Endothelial cell of hepatic sinusoid (primary cell): ENCODE data around the gene OTOP2.

ENCODE experiments used
- in situ Hi-C: cut with HindIII; loops from 2 replicates; pipeline ENCODE4 v1.10.0; 2017; ENCODE audit warnings: low sequenced_read_pairs

OTOP2 gene, protein sequence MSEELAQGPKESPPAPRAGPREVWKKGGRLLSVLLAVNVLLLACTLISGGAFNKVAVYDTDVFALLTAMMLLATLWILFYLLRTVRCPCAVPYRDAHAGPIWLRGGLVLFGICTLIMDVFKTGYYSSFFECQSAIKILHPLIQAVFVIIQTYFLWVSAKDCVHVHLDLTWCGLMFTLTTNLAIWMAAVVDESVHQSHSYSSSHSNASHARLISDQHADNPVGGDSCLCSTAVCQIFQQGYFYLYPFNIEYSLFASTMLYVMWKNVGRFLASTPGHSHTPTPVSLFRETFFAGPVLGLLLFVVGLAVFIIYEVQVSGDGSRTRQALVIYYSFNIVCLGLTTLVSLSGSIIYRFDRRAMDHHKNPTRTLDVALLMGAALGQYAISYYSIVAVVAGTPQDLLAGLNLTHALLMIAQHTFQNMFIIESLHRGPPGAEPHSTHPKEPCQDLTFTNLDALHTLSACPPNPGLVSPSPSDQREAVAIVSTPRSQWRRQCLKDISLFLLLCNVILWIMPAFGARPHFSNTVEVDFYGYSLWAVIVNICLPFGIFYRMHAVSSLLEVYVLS

DNA sequence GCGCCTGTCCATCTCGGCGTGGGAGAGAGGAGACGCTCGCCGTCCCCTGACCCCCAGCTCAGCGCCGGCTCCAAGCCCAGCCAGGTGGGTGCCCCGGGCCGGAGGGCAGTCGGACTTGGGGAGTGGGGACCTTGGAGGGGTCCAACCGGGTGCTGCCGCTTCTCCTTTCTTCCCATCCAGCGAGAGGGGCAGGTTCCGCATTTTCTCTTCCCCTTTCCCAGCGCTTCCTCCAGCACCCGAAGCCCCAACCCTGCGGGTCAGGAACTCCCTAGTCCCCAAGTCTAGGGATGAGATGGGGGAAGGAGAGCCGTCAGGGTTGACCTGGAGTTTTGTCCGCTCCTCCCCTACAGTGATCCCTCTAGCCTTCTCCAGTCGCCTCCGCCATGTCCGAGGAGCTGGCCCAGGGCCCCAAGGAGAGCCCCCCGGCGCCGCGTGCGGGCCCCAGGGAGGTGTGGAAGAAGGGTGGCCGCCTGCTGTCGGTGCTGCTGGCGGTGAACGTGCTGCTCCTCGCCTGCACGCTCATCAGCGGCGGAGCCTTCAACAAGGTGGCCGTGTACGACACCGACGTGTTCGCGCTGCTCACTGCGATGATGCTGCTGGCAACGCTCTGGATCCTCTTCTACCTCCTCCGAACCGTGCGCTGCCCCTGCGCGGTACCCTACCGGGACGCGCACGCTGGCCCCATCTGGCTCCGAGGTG lies at the start of gene OTOP2:
TSS of gene OTOP2 (plus strand) at position 24 of the 699 bp plus-strand sequence. CDS start at position 384, 360 bp downstream.
- in situ Hi-C loops: no loop called here

GRCh38 chr17:74874615-74875037 lies 49.4 kb upstream of the OTOP2 start:
- in situ Hi-C loops: no loop called here

DNA sequence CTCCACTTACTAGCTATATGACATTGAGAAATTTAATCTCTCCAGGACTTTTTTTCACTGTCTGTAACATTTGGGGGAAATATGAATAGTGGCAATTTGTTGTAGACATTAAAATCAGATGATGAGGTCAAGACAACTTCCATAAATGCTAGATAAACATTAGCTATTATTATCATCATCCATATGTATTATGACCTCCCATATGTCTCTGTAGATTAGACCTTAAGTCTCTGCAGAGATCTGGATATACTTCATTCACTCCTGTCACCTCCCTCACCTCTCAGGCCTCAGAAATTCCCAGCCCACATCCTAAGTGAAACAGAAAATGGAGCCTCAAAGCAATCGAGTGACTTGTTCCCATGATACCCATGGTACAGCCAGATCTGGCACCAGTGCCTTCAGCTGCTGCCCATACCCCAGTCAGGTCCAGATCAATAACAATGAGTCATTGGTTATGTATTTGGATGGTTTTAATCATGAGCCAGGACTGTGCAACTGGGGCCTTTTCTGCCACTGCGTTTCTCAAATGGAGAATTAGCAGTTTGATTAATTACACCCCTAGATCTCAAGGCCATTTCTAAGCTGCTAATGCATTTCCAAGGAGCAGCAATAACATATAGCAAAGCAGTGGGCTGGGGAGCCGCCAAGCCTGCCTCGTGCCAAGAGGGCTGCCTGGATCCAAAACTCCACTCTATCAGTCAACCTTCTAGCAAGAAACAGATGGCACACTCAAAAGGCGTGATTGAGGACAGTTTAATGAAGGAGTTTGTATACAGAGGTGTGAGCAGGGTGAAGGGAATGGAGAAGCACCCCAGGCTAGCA lies 48.7 kb upstream of the OTOP2 start:
- in situ Hi-C loops: no loop called here

GRCh38 chr17:74875977-74876593 lies 48.0 kb upstream of the OTOP2 start:
- in situ Hi-C loops: no loop called here

GRCh38 chr17:74877592-74878548 lies 46.2 kb upstream of the OTOP2 start:
- in situ Hi-C loops: no loop called here

DNA sequence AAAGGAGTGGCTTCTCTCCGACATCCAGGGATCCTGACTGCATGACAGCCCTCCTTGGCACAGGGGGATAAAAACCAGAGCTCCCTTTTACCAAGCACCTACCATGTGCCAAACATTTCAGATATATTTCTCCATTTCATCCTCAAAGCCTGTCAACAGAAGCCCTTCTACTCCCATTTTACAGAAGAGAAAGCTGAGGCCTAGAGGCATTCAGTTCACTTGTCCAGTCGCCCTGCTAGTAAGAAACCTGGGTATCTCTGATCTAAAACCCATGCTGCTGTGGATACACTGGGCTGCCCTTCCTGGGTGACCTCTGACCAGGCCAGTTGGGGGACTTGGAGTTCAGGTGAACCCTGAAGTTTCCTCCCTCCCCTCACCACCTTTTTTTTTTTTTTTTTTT lies 45.4 kb upstream of the OTOP2 start:
- in situ Hi-C loops: no loop called here

DNA sequence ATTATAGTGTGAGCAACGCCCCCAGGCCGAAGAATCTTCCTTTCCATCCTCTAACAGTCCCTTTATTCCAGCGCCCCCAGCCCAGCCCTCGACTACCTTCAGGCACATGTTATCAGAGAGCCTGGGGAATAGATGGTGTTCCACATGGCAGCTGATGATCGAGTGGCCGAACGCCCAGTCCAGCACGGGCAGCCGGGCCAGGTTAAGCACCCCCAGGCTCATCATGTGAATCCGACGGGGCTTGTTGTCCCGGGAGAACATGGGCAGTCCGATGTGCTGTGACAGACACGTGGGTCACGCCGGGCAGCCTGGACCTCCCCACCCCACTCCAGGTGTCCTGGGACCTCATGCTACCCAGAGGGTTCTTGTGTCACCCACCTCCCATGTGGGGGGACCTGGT lies 44.8 kb upstream of the OTOP2 start:
- in situ Hi-C loops: no loop called here

DNA sequence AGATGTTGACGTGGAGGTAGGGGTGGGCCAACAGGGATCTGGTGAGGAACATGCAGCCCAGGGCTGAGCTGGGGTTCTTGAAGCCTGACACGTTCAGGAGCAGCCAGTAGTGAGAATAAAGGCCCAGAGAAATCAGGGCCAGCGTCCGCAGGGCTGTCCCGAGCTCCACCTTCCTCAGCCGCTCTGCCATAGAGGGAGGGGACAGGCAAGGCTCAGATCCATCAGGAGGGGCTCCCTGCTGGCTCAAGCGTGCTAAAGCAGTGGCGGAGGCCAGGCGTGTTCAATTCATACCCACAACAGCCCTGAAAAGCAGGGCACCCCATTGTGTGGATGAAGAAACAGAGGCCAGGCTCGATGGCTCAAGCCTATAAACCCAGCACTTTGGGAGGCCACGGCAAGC lies 43.0 kb upstream of the OTOP2 start:
- in situ Hi-C loops: no loop called here

GRCh38 chr17:74882517-74883240 lies 41.4 kb upstream of the OTOP2 start:
- in situ Hi-C loops: no loop called here

GRCh38 chr17:74883241-74883745 lies 40.8 kb upstream of the OTOP2 start:
- in situ Hi-C loops: no loop called here

DNA sequence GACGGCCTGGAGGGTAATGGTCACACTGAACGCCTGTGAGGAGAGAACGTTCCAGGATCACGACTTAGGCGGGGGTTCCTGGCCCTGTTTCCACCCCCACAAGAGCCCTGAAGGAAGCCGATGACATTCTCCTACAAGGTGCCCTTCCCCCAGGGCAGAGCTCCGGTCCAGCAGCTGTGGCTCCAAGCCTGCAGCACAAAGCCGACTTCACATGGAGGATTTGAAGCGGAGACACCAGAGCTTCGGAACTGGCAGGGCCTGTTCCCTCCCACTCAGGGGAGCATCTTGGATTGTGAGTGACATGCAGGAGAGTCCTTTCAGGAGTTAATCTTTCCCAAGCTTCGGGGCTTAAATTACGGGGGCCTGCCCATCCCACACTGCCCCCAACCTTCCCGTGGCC lies 35.6 kb upstream of the OTOP2 start:
- in situ Hi-C loops: loop anchor here (5.0 kb wide), 1 partner anchor 76 kb away; no protein-coding TSS in a partner anchor

GRCh38 chr17:74890554-74890953 lies 33.5 kb upstream of the OTOP2 start:
- in situ Hi-C loops: no loop called here

GRCh38 chr17:74892013-74892841 lies 31.8 kb upstream of the OTOP2 start:
- in situ Hi-C loops: no loop called here

DNA sequence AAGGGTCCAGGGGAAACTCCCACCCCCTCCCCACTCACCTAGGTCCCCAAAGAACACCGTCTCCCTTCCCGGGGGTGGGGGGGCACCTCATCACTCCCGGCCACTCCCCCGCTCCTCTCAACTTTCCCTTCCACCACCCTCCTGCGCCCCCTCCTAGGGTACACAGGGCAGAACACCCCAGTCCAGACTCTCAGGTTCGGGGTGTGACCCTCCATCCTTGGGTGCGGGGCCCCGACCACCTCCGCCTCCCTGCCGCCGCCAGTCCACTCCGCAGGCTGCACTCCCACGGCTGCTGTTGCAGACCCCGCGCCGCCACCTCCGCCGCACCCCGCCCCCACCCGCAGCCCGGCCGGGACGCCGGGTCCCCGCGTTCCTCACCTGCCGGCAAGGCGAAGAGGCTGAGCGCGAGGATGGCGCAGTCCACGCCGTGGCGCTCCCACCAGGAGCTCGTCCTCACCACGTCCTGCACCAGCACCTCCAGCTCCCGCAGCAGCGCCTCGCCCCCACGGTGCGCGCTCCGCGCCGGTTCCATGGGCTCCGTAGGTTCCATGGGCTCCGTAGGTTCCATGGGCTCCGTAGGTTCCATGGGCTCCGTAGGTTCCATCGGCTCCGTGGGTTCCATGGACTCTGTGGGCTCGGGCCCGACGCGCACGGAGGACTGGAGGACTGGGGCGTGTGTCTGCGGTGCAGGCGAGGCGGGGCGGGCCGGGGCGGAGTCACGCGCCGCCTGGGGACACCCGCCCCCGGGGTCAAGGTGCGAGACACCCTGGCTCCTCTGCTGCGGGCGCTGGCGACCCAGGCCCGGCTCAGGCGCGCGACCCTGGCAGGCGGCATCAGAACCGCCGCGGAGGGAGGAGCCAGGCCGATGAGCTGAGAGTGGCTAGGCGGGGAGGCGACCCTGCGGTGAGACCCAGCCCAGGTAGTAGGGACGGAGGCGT lies 30.8 kb upstream of the OTOP2 start, which contains the start of gene FADS6:
TSS of gene FADS6 (minus strand) at position 660 of the 938 bp plus-strand sequence. CDS start at position 622, 38 bp downstream.
- in situ Hi-C loops: no loop called here

DNA sequence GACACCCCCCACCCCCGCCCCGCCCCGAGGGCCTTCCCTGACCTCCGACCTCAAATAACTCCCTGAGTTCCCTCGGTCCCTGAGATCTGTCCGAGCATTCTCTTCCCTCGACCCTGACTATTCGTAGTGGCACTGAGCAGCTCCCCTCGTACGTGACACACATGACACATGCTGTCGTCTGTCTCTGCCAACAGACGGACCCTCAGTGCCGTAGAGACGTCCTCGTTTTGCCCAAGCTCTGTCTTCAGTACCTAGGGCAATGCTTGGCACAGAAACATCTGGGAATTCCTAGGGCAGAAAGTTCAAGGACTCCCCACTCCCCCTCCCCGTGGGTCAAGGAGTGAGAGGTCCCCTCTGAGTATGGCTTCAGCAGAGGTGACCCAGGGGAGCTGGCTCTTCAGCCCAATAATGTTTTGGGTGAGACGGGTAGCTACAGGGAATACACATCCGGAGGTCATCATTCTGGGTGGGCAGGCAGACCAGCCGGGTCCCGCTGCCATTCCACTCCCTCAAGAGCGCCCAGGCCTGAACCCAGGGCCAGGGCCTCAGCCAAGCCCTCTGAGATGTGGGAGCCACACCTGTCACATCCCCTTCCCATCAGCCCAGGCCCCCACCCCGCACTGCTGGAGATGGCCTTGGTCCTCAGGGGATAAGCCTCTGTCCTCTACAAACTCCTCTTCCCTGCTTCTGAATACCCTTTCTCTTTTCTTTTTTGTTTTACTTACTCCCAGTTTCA lies 30.0 kb upstream of the OTOP2 start:
- in situ Hi-C loops: no loop called here
